GM18870 (cell line): Measurements from ENCODE around the gene OCSTAMP.

Experiments used
- ATAC-seq: cut with Tn5 transposase; IDR thresholded peaks from one replicate; pipeline ENCODE4 v1.9.1; 2021; ENCODE audit warnings: moderate library complexity; ENCODE audit not compliant: unreplicated experiment

OCSTAMP gene

DNA sequence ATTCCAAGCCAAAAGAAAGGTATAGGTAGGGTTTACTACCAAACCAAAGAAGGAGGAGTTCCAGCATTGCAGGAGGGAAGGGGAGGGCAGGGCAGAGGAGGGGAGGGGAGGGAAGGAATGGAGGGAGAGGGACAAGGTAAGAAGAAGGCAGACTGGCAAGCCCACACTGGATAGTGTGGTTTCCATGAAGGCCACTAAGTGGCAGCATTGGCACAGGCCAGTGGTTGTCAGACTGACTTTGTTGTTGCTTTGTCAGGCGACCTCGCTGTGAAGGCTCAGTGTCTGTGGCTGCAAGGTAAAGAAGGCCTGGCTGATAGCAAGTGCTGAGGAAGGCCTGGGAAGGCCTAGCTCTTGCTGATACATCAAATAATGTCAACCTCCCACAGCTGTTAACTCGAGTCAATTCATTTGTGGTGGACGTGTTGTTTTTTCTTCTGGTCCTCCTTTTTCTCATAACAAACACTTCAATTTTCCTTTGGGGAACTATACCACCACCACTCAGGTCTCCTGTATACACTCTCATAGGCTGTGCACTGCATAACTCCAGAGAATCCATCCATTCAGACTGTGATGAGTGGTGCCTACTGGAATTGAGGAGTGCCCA, 29.4 kb downstream of the OCSTAMP start:
- ATAC-seq, result no peak

DNA sequence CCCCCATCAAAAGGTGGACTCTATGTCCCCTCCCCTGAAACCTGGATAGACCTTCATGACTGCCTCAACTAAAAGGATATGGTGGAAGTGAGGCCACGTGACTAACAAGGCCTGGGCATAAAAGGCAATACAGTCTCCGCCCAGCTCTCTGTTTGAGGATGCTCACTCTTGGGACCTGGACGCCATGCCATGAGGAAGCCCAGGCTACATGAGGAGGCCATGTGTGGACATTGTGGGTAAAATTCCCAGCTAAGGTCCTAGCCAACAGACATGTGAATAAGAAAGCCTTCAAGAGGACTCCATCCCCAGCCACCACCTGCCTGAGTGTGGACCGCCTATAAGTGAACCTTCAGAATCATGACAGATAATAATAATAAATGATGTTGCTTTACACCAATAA, 29.9 kb downstream of the OCSTAMP start:
- ATAC-seq, result no peak

GRCh38 chr20:46519471-46520068, 30.9 kb downstream of the OCSTAMP start:
- no peak for ATAC-seq

GRCh38 chr20:46512943-46513844, 37.3 kb downstream of the OCSTAMP start, which contains the start of gene ZNF334:
Gene ZNF334, minus strand, starts transcription at chr20:46513559. Its CDS starts 1,457 bp downstream, at chr20:46512102.
- no peak for ATAC-seq

DNA sequence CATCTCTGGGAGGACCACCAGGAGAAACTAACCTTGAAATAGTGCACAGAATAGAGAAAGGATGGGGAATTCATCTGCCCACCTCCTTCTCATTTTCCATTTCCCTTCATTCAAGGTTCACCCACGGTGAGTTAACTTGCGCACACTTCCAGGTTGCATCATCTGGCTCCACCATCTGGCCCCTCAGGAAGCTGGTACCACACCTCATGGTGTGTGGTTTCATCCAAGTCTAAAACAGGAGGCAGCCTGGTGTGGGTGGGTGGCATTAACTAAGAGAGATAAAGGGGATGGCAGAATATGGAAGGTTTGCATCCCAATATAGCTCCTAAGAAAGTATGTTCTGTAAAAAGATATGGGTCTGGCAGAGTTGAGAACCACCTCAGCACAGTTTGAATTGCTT, 40.9 kb downstream of the OCSTAMP start:
- ATAC-seq, result no peak

DNA sequence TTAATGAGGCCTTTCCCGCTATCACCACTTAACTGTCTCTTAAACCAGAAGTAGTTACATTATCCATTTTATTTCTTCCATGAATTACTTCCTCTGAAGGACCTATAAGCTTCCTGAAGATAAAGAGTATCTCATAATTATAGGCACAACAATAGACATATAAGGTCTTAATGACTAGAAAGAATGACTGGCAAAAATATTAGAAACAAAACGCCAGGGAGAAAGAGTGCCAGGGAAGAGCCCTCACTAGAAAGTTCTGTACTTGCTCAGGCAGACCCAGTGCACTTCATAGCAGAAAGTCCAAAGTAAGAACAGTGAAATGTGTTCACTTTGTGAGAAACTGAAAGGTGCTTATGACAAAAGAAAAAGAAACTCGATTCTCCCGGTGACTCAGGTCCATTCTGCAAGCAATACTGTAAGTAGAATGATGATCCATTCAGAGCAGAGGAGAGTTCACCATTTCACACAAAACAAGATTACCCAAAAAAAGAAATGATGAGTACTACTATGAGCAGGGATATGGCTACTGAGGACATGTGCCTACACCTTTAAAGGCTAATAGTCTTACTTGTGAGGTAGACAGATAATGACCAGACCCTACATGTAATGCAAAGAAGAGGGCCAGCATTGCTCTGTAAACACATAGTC, 42.6 kb downstream of the OCSTAMP start:
- no peak for ATAC-seq

DNA sequence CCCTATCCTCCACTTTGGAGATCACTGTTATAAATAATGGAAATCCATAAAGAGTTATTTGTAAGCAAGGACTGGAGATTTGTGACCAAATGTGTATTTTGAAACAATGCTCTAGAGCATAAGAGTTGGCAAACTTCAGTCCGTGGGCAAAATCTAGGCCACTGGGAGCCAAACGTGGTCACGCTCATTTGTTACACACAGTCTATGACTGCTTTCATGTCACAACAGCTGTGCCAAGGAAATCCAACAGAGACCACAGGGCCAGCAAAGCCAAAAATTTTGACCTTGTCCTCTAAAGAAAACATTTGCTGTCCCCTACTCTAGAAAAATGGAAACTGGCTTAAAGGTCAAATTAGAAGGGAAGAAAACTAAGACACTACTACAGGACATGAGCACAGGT, 44.9 kb downstream of the OCSTAMP start:
- no peak for ATAC-seq

- ATAC-seq, result no peak
These were observed 48.5 kb downstream of the OCSTAMP start for GRCh38 chr20:46501961-46502360.

DNA sequence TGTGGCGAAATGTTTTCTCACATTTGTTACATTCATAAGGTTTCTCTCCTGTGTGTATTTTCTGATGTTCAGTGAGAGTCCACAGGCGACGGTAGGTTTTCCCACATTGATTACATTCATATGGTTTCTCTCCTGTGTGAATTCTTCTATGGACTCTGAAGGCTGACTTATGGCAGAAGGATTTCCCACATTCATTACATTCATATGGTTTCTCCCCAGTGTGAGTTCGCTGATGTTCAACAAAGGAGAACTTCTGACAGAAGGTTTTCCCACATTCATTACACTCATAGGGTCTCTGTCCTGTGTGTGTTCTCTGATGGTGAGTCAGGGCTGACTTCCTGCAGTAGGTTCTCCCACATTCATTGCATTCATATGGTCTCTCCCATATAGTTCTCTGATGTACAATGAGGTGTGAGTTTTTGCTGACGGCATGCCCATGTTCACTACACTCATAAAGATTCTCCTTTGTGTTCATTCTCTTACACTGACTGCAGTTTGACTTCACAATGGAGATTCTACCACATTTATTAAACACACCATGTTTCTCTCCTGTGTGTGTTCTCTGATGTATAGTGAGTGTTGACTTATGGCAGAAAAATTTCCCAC, 49.0 kb downstream of the OCSTAMP start:
- no peak for ATAC-seq

DNA sequence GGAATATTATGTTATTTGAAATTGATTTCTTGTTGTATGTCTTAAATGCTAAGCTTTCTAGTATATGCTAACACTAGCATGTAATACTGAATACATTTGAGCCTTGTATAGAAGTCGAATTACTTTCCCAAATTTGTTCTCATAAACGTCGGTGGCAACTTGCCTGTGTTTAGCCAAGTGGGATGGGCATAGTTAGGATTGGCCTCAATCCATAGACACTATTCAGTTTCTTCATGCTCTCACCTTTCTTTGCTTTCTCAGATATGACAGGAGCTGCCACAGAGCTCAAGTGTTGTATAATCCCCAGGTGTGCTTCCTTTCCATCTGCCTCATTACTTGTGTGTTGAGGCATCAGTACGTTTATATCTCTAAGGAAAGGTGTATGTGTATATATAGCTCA, 56.4 kb downstream of the OCSTAMP start:
- ATAC-seq, result no peak

DNA sequence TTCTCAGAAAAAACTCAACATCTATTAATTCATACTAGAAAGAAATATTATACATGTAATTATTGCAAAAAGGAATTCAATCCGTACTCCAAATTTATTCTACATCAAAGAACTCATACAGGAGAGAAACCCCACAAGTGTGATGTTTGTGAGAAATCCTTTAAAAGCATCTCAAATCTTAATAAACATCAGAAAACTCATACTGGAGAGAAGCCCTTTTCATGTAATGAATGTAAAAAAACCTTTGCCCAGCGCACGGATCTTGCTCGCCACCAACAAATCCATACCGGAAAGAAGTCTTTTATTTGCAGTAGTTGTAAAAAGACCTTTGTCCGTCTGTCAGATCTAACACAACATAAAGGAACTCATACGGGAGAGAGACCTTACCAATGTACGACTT, 59.1 kb downstream of the OCSTAMP start:
- no peak for ATAC-seq
